HepG2 (cell line): Measurements from ENCODE around the gene SLC2A11. TPM values are rescaled to one million over a fixed set of nuclear protein-coding genes. Genes with fewer than 3 reads are reported as not detected.

Experiments used
- BRD4 ChIP-seq: sonication (generic); formaldehyde crosslinking; IDR thresholded peaks from 2 replicates; pipeline ENCODE4 v1.4.0; 2020; ENCODE audit warnings: missing genetic modification reagents
- EEA1 ChIP-seq: sonication (generic); formaldehyde crosslinking; IDR thresholded peaks from 2 replicates; pipeline ENCODE4 v1.5.1; 2020; ENCODE audit warnings: mild to moderate bottlenecking, missing genetic modification reagents, borderline replicate concordance
- EED ChIP-seq: sonication (generic); formaldehyde crosslinking; IDR thresholded peaks from 2 replicates; pipeline ENCODE4 v1.5.0; 2020; ENCODE audit warnings: mild to moderate bottlenecking, missing genetic modification reagents
- ESRRA ChIP-seq: sonication (generic); formaldehyde crosslinking; IDR thresholded peaks from 2 replicates; pipeline ENCODE4 v1.5.1; 2020; ENCODE audit warnings: mild to moderate bottlenecking, low read depth, missing genetic modification reagents
- KAT2B ChIP-seq: fragments of 150-350 bp; IDR thresholded peaks from 2 replicates; pipeline ENCODE4 v1.6.1; 2014; ENCODE audit warnings: low read depth, low read length, borderline replicate concordance
- LCORL ChIP-seq, 2 experiments: fragments of 450-650 bp in 1 of 2; sonication (generic) in 1 of 2; formaldehyde crosslinking in 1 of 2; IDR thresholded peaks; 2 replicates each; pipeline versions ENCODE4 v1.5.0 to v1.6.1; 2017 to 2020; ENCODE audit warnings: antibody characterized with exemption in 1 of 2, missing genetic modification reagents in 1 of 2
- NFKB2 ChIP-seq: sonication (generic); formaldehyde crosslinking; IDR thresholded peaks from 2 replicates; pipeline ENCODE4 v1.4.0; 2020; ENCODE audit warnings: missing genetic modification reagents, borderline replicate concordance
- NR2F2 ChIP-seq: IDR thresholded peaks from 2 replicates; pipeline ENCODE4 v1.6.1; 2012; ENCODE audit warnings: low read depth, inconsistent platforms, borderline replicate concordance
- SETDB1 ChIP-seq: sonication (generic); formaldehyde crosslinking; IDR thresholded peaks from 2 replicates; pipeline ENCODE4 v1.5.1; 2020; ENCODE audit warnings: missing genetic modification reagents, mild to moderate bottlenecking, borderline replicate concordance
- SRF ChIP-seq: IDR thresholded peaks from 2 replicates; pipeline ENCODE4 v1.6.1; 2011; ENCODE audit warnings: mild to moderate bottlenecking, low read depth, low read length, moderate library complexity
- SRSF1 ChIP-seq: fragments of 200-400 bp; formaldehyde crosslinking; optimal IDR thresholded peaks from 2 replicates; pipeline ENCODE3; 2017; ENCODE audit warnings: mild to moderate bottlenecking, low read depth, low read length, moderate library complexity
- TCF7 ChIP-seq: sonication (generic); IDR thresholded peaks from 2 replicates; pipeline ENCODE4 v1.6.1; 2016; ENCODE audit warnings: antibody characterized with exemption, low read depth
- ZFP37 ChIP-seq: sonication (generic); formaldehyde crosslinking; IDR thresholded peaks from 2 replicates; pipeline ENCODE4 v1.4.0; 2020; ENCODE audit warnings: missing genetic modification reagents, borderline replicate concordance
- ZMYM3 ChIP-seq: sonication (generic); formaldehyde crosslinking; IDR thresholded peaks from 2 replicates; pipeline ENCODE4 v1.5.1; 2020; ENCODE audit warnings: mild to moderate bottlenecking, missing genetic modification reagents
- ZNF121 ChIP-seq: sonication (generic); formaldehyde crosslinking; IDR thresholded peaks from 2 replicates; pipeline ENCODE4 v1.5.0; 2020; ENCODE audit warnings: mild to moderate bottlenecking, missing genetic modification reagents
- ZNF180 ChIP-seq: sonication (generic); formaldehyde crosslinking; IDR thresholded peaks from 2 replicates; pipeline ENCODE4 v1.4.0; 2020; ENCODE audit warnings: low read depth, missing genetic modification reagents, borderline replicate concordance
- ZNF274 ChIP-seq: sonication (generic); formaldehyde crosslinking; IDR thresholded peaks from 2 replicates; pipeline ENCODE4 v1.5.1; 2020; ENCODE audit warnings: mild to moderate bottlenecking, missing genetic modification reagents
- ZNF564 ChIP-seq: sonication (generic); formaldehyde crosslinking; IDR thresholded peaks from 2 replicates; pipeline ENCODE4 v1.8.1; 2023; ENCODE audit warnings: mild to moderate bottlenecking, missing genetic modification reagents
- ZNF782 ChIP-seq: sonication (generic); formaldehyde crosslinking; IDR thresholded peaks from 2 replicates; pipeline ENCODE4 v1.4.0; 2020; ENCODE audit warnings: missing genetic modification reagents, mild to moderate bottlenecking, borderline replicate concordance
- ZNF83 ChIP-seq: sonication (generic); formaldehyde crosslinking; IDR thresholded peaks from 2 replicates; pipeline ENCODE4 v1.4.0; 2020; ENCODE audit warnings: missing genetic modification reagents, mild to moderate bottlenecking, borderline replicate concordance
- ZNF878 ChIP-seq: sonication (generic); formaldehyde crosslinking; IDR thresholded peaks from 2 replicates; pipeline ENCODE4 v1.8.1; 2023; ENCODE audit warnings: mild to moderate bottlenecking, missing genetic modification reagents, moderate library complexity
- polyA plus RNA-seq, 8 experiments: library from polyadenylated mRNA; depleted of rRNA in 3 of 8; stranded (reverse) in 7 of 8; unstranded in 1 of 8; fragments of >200 nt; fragmentation: Illumina TruSeq in 4 of 8; extraction: Trizol in 4 of 8; gene quantifications; 2 replicates each; pipeline versions ENCODE4 v1.2.1 to v1.2.3, GENCODE V29; 2011 to 2016; ENCODE audit warnings: low read depth in 4 of 8, missing spikeins in 1 of 8, mixed read lengths in 1 of 8; ENCODE audit not compliant: insufficient read depth in 1 of 8
- total RNA-seq, 5 experiments: library from RNA; depleted of rRNA; stranded (reverse); fragments of >200 nt; fragmentation: Illumina TruSeq; extraction: Trizol; gene quantifications; 2 replicates each; pipeline ENCODE4 v1.2.3, GENCODE V29; 2016; ENCODE audit warnings: low read depth in 1 of 5
- TF ChIP-seq, protein P1 (sequence below): sonication (generic); formaldehyde crosslinking; IDR thresholded peaks from 2 replicates; pipeline ENCODE4 v1.5.0; 2020; ENCODE audit warnings: missing genetic modification reagents, mild to moderate bottlenecking, borderline replicate concordance
- TF ChIP-seq, protein P2 (sequence below): sonication (generic); formaldehyde crosslinking; IDR thresholded peaks from 2 replicates; pipeline ENCODE4 v1.8.0; 2022; ENCODE audit warnings: mild to moderate bottlenecking, missing genetic modification reagents, borderline replicate concordance
- TF ChIP-seq, protein P3 (sequence below): sonication (generic); formaldehyde crosslinking; IDR thresholded peaks from 2 replicates; pipeline ENCODE4 v1.4.0; 2020; ENCODE audit warnings: low read depth, mild to moderate bottlenecking, missing genetic modification reagents
- TF ChIP-seq, protein P4 (sequence below): IDR thresholded peaks from 2 replicates; pipeline ENCODE4 v1.6.1; 2016; ENCODE audit warnings: low read depth, borderline replicate concordance

The SLC2A11 gene
- total and polyA plus RNA-seq, 2 of the 13 experiments (the other 11 are each of a cell fraction or from before 2014, with no cell fraction given) = 15.2 to 15.4 TPM

DNA sequence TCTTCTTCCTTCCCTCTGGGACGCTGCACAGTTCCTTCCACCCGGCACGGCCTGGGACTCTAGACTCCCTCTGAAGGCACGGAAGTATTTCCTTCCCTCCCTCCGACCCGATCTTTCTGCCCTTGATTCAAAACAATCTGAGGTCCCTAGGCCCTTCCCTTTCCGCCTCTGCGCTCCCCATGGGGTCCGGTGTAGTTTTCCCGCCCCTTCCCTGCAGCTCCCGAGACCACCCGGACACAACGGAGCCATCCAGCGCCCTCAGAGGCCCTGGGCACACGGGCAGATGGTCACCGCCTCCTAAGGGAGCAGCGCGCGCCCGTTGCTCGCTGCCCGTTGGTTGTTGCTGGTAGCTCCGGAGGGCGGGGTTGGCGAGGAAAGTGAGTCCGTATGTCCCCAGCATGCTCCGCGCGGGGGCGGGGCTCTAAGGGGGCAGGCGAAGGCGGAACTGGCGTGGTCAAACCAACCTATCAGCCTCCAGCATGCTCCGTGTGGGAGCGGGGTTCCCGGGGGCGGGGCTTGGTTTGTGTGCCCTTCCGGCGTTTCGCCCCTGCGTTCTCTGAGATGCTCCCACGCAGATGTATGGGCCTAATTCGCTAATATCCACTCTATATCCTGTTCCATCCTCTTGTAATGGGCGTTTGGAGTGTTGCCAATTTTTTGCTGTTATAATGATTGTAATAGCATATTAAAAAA, 56.1 kb downstream of the SLC2A11 start (continued):
- TF ChIP-seq, protein P1, sequence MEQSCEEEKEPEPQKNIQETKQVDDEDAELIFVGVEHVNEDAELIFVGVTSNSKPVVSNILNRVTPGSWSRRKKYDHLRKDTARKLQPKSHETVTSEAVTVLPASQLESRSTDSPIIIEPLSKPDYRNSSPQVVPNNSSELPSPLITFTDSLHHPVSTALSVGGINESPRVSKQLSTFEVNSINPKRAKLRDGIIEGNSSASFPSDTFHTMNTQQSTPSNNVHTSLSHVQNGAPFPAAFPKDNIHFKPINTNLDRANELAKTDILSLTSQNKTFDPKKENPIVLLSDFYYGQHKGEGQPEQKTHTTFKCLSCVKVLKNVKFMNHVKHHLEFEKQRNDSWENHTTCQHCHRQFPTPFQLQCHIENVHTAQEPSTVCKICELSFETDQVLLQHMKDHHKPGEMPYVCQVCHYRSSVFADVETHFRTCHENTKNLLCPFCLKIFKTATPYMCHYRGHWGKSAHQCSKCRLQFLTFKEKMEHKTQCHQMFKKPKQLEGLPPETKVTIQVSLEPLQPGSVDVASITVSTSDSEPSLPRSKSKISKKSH = peak; percentile 94; the same call in 1 of the 2 replicates
- TF ChIP-seq TCF7 = no peak; the same call in 1 of the 2 replicates
- peak; percentile 61; the same call in 1 of the 2 replicates for TF ChIP-seq ZMYM3 (CRISPR knock-in tag)
- no peak for TF ChIP-seq ZNF782 (CRISPR knock-in tag)
- no peak for TF ChIP-seq LCORL (IDR thresholded peaks at IDR 0.05)
- peak; percentile 64; the same call in 1 of the 2 replicates for TF ChIP-seq LCORL (CRISPR knock-in tag; IDR thresholded peaks at IDR 0.05)
- no peak for TF ChIP-seq ZNF180 (CRISPR knock-in tag)
- TF ChIP-seq ZNF83 (CRISPR knock-in tag) = peak; percentile 81; the same call in 1 of the 2 replicates
- TF ChIP-seq, protein P2, sequence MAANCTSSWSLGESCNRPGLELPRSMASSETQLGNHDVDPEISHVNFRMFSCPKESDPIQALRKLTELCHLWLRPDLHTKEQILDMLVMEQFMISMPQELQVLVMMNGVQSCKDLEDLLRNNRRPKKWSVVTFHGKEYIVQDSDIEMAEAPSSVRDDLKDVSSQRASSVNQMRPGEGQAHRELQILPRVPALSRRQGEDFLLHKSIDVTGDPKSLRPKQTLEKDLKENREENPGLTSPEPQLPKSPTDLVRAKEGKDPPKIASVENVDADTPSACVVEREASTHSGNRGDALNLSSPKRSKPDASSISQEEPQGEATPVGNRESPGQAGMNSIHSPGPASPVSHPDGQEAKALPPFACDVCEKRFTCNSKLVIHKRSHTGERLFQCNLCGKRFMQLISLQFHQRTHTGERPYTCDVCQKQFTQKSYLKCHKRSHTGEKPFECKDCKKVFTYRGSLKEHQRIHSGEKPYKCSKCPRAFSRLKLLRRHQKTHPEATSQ (CRISPR knock-in tag) = 0 out of 2 replicates have a peak, but pooled peaks have one; percentile 45
- peak; percentile 34 for TF ChIP-seq SRSF1
- TF ChIP-seq ZNF274 (CRISPR knock-in tag) = peak; percentile 97
- peak; percentile 70; the same call in 1 of the 2 replicates for TF ChIP-seq EEA1 (CRISPR knock-in tag)
- no peak for TF ChIP-seq KAT2B
- no peak for TF ChIP-seq ZFP37 (CRISPR knock-in tag)
- TF ChIP-seq NFKB2 (CRISPR knock-in tag) = peak; percentile 91; the same call in 1 of the 2 replicates
- no peak for TF ChIP-seq ESRRA
- no peak for TF ChIP-seq NR2F2
- TF ChIP-seq, protein P3, sequence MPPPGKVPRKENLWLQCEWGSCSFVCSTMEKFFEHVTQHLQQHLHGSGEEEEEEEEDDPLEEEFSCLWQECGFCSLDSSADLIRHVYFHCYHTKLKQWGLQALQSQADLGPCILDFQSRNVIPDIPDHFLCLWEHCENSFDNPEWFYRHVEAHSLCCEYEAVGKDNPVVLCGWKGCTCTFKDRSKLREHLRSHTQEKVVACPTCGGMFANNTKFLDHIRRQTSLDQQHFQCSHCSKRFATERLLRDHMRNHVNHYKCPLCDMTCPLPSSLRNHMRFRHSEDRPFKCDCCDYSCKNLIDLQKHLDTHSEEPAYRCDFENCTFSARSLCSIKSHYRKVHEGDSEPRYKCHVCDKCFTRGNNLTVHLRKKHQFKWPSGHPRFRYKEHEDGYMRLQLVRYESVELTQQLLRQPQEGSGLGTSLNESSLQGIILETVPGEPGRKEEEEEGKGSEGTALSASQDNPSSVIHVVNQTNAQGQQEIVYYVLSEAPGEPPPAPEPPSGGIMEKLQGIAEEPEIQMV = no peak; the same call in 1 of the 2 replicates
- no peak for TF ChIP-seq SETDB1
- no peak for TF ChIP-seq ZNF121 (CRISPR knock-in tag)
- TF ChIP-seq, protein P4, sequence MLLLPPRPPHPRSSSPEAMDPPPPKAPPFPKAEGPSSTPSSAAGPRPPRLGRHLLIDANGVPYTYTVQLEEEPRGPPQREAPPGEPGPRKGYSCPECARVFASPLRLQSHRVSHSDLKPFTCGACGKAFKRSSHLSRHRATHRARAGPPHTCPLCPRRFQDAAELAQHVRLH = no peak
- peak; percentile 88 for TF ChIP-seq ZNF878
- TF ChIP-seq ZNF564 (CRISPR knock-in tag) = peak; percentile 88; the same call in 1 of the 2 replicates
- TF ChIP-seq BRD4 (CRISPR knock-in tag) = peak; percentile 61; the same call in 1 of the 2 replicates
- no peak for TF ChIP-seq SRF
- peak; percentile 75; the same call in 1 of the 2 replicates for TF ChIP-seq EED
